Left colon (tissue), 2 donors: ENCODE measurements around the gene PLPP1. TPM values are rescaled to one million over a fixed set of nuclear protein-coding genes. Genes with fewer than 3 reads are reported as not detected.

Experiments
- ATAC-seq: fragments of 200-7000 bp; cut with Tn5 transposase; one replicate; pipeline ENCODE4 v1.9.1; 2020; ENCODE audit warnings: mild to moderate bottlenecking, moderate library complexity
- DNase-seq, 2 donors: peaks; one replicate each; pipeline ENCODE4 v3.0.0-alpha.2; 2020
- intact Hi-C, 2 donors: fragments of 100-400 bp; cut with DNase I in 1 of 2; cut with micrococcal nuclease in 1 of 2; formaldehyde crosslinking; loops; one replicate each; pipeline versions ENCODE4 v1.11.2 to v1.14.0; 2022; cut with DNase I, micrococcal nuclease
- microRNA-seq, 2 donors: library from miRNA; unstranded; fragments of <30 nt; microRNA quantifications; one replicate each; pipeline versions ENCODE4 v1.1.0 to v1.2.0, GENCODE V29; 2020
- total RNA-seq, 2 donors: library from RNA; stranded (reverse); fragmentation: NEBNext Ultra II Directional; extraction: Animal tissue kit (Norgen Biotek cat#: 25700); gene quantifications; one replicate each; pipeline ENCODE4 v1.2.1, GENCODE V29; 2021
- donor health status: DM: no; HTN: no; CAD: no.
- donor health status: DM: yes; HTN: yes; CAD: no.

The PLPP1 gene
- total RNA-seq, 2 donors from 2014 or later: 69.7 to 109 TPM

GRCh38 chr5:55386356-55386755 lies 148.4 kb downstream of the PLPP1 start:
- intact Hi-C loops: no loop called here
- DNase-seq: no peak
- no peak for ATAC-seq

DNA sequence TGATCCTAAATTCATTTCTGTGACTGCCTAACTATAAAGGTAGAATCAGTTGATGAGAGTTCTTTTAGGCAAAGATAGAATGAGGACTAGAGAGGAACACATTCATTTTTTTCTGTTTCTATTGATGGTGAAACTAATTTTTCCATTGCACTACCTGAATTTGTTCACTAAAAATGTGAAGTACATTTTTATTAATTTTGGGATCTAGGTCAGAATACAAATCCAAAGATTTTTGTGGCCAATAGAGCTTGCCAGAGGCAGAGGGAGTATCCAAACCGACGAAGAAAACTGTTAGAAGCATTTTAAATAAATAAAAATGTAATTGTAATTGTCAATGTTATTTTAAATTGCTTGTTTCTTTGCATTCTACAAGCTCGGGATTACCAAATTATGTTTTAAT lies 148.9 kb downstream of the PLPP1 start:
- no peak for DNase-seq
- no peak for ATAC-seq
- intact Hi-C loops: no loop called here

GRCh38 chr5:55385227-55385626 lies 149.5 kb downstream of the PLPP1 start:
- intact Hi-C loops: no loop called here
- ATAC-seq: no peak
- DNase-seq: no peak

DNA sequence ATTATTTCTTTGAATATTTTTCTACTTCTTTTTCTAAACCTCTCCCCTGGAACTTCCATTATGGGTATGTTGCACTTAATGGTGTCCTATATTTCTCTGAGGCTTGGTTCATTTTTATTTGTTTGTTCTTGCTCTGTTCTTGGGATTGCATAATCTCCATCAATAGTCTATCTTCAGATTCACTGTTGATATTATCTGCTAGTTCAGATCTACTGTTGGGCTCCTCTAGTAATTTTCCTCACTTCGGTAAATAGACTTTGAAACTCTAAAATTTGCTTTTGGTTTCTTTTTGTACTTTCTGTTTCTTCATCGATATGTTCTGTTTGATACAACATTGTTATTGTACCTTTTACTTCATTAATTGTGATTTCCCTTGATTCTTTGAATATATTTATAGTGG lies 150.7 kb downstream of the PLPP1 start:
- no peak for DNase-seq
- ATAC-seq: no peak
- intact Hi-C loops: no loop called here

- DNase-seq: no peak
- ATAC-seq: no peak
- intact Hi-C loops: no loop called here
Measured at GRCh38 chr5:55383254-55383653, 151.5 kb downstream of the PLPP1 start.

- intact Hi-C loops: no loop called here
- peak; percentile 20 for ATAC-seq
- no peak for DNase-seq
Measured at GRCh38 chr5:55377810-55378209, 157.0 kb downstream of the PLPP1 start.

Small RNAs within 50 kb of the gene (microRNA-seq; reads per million reads assigned to microRNA genes)
- gene MIR5687: 1.4 to 3.2 reads per million in 2 donors

Other genes starting within 250 kb of the PLPP1 start
- 10 to 100 TPM; 18.6 to 21.4 TPM for gene DHX29, start 227.3 kb downstream of the PLPP1 start, total RNA-seq
- 10 to 100 TPM; 43.7 to 46.9 TPM for gene MTREX, start 227.0 kb downstream of the PLPP1 start, total RNA-seq
- 10 to 100 TPM; 19.7 to 28.1 TPM for gene SLC38A9, start 177.4 kb upstream of the PLPP1 start, total RNA-seq
- gene DDX4, start 203.1 kb upstream of the PLPP1 start, total RNA-seq: not detected